ENCODE results near the gene RBMS3.

DNA sequence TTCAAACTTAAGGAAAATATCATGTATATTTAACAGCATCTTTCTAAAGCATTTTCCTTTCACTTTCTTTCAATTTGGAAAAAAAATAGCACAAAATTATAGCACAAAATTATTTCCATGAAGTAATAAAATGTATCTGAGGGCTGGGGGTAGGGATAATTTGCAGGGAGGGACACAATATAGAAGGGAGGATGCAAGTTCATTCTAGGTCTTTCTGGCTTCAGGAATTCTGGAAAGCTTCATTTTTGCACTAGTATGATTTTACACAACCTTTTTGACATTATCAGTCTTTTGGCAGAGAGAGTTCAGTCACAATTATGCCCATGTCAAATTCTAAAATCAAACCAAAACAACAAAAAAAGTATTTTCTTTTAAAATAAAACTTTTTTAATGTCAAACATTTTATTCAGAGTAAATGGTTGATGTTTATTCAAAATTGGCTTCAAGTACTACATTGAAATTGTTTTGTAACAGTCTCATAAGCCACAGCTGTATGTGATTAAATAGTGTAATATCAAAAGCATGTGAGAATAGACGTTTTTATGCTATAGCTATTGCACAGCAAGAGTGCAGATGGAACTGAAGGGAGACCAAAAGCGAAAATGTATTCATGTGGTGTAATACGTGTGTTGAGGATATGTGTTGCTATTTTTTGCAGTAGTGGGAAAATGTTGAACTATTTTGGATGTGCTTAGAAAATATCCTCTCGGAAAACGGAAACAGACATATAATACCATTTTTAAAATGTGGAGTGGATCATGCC is 5.8 kb downstream of the RBMS3 start:
- TF ChIP-seq POLR2A (IDR thresholded peaks at IDR 0.05) (no peak), POLR2AphosphoS5 (IDR thresholded peaks at IDR 0.05) (no peak)
- TF ChIP-seq, protein P1, sequence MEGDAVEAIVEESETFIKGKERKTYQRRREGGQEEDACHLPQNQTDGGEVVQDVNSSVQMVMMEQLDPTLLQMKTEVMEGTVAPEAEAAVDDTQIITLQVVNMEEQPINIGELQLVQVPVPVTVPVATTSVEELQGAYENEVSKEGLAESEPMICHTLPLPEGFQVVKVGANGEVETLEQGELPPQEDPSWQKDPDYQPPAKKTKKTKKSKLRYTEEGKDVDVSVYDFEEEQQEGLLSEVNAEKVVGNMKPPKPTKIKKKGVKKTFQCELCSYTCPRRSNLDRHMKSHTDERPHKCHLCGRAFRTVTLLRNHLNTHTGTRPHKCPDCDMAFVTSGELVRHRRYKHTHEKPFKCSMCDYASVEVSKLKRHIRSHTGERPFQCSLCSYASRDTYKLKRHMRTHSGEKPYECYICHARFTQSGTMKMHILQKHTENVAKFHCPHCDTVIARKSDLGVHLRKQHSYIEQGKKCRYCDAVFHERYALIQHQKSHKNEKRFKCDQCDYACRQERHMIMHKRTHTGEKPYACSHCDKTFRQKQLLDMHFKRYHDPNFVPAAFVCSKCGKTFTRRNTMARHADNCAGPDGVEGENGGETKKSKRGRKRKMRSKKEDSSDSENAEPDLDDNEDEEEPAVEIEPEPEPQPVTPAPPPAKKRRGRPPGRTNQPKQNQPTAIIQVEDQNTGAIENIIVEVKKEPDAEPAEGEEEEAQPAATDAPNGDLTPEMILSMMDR (IDR thresholded peaks at IDR 0.05): no peak
